ENCODE measurements around the gene PLXDC1.

Gene PLXDC1

DNA sequence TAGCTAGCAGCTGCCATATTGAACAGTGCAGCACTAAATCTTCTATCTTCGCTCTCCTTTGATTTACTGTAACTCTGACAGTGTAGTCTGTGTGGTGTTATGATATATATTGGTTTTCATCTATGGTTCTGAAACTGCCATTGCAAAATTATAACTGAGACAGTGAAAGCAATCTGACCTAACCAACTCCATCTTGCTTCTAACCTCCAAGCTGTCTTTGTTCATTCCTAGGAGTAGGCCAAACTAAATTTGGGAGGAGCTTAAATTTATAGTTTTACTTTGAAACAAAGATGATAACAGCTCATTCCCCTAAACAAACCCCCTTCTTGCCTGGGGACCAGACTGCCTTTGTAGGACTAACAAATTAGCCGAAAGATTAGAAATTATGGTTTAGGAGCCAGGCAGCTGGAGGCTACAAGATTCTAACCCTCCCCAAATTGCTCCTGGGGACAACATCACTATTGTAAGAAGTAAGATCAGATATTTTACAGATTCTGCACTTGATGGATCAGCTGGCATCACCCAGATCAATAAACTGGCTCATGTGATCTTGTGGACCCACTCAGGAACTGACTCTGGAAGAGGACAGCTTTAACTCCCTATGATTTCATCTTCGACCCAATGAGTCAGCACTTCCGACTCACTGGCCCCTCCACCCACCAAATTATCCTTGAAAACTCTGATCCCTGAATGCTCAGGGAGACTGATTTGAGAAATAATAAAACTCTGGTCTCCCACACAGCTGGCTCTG lies 137.2 kb downstream of the PLXDC1 start:
- no peak for DNase-seq (ENCODE audit: low read depth)
